Lung (tissue), 12 donors: ENCODE results near the gene SLC6A17. TPM values are rescaled to one million over a fixed set of nuclear protein-coding genes. Genes with fewer than 3 reads are reported as not detected.

Experiments
- ATAC-seq: fragments of 200-7000 bp; cut with Tn5 transposase; one replicate; pipeline ENCODE4 v1.9.1; 2020; ENCODE audit warnings: moderate number of reproducible peaks; ENCODE audit not compliant: insufficient read depth, low FRiP score
- DNase-seq, 3 donors: peaks; one replicate each; pipeline ENCODE4 v3.0.0-alpha.2; 2013 to 2017
- H3K27ac ChIP-seq, 2 donors: one replicate each; pipeline ENCODE4 v1.5.1; 2013; ENCODE audit warnings: mild to moderate bottlenecking in 2 of 2, moderate library complexity in 2 of 2, control low read depth in 1 of 2, inconsistent platforms in 1 of 2, low read depth in 1 of 2, low read length in 1 of 2
- H3K27me3 ChIP-seq, 3 donors: one replicate each; pipeline ENCODE4 v1.5.1; 2013; ENCODE audit warnings: low read length in 2 of 3; ENCODE audit not compliant: control insufficient read depth in 3 of 3, insufficient read depth in 3 of 3
- H3K36me3 ChIP-seq, 4 donors: one replicate each; pipeline ENCODE4 v1.5.1; 2013; ENCODE audit warnings: low read length in 4 of 4, mild to moderate bottlenecking in 1 of 4, moderate library complexity in 1 of 4; ENCODE audit not compliant: control insufficient read depth in 4 of 4, insufficient read depth in 4 of 4
- H3K4me1 ChIP-seq, 5 donors: one replicate each; pipeline ENCODE4 v1.5.1; 2013; ENCODE audit warnings: low read length in 5 of 5, mild to moderate bottlenecking in 2 of 5, moderate library complexity in 1 of 5; ENCODE audit not compliant: control insufficient read depth in 5 of 5, insufficient read depth in 5 of 5
- H3K4me3 ChIP-seq: one replicate; pipeline ENCODE4 v1.5.1; 2013; ENCODE audit warnings: mild to moderate bottlenecking, control low read depth, moderate library complexity
- H3K9ac ChIP-seq, 2 donors: one replicate each; pipeline ENCODE4 v1.5.1; 2013; ENCODE audit warnings: low read length in 2 of 2, control low read depth in 1 of 2; ENCODE audit not compliant: insufficient read depth in 1 of 2
- H3K9me3 ChIP-seq, 4 donors: one replicate each; pipeline ENCODE4 v1.5.1; 2013; ENCODE audit warnings: low read length in 3 of 4, mild to moderate bottlenecking in 1 of 4, moderate library complexity in 1 of 4; ENCODE audit not compliant: control insufficient read depth in 4 of 4, insufficient read depth in 3 of 4
- CTCF ChIP-seq: IDR thresholded peaks from 2 replicates; pipeline ENCODE4 v1.5.1; 2012; ENCODE audit warnings: mild to moderate bottlenecking; ENCODE audit errors: control extremely low read depth, extremely low read depth
- WGBS, 2 donors: extraction: QIAGEN DNeasy Blood & Tissue Kit; methylation state at CpG; one replicate each; pipeline ENCODE4 v1.1.7; 2013; 5-methylcytosine and 5-hydroxymethylcytosine counted together
- polyA plus RNA-seq, 2 donors: library from polyadenylated mRNA; stranded (reverse); fragments of 200-250 nt; gene quantifications; one replicate each; pipeline ENCODE4 v1.2.1, GENCODE V29; 2013
- total RNA-seq, 2 donors: library from RNA; depleted of rRNA in 1 of 2; stranded (reverse); fragments of >200 nt in 1 of 2; gene quantifications; one replicate each; pipeline ENCODE4 v1.2.1, GENCODE V29; 2014 to 2021
- donor health status: control.
- donor health status: control.
- donor health status: Bipolar disorder and iron deficiency.
- donor health status: healthy.
- donor health status: DM: yes; HTN: yes; CAD: no.

Gene SLC6A17
- total and polyA plus RNA-seq, 4 donors, result 0.02 to 0.09 (median 0.03) TPM

- Histone ChIP-seq H3K4me1 (peaks cover 0 to 6% (median 0%) of the 10 kb centered on the region in 5 donors), H3K27ac (no peak overlapping the region), H3K36me3 (no peaks in the 10 kb centered on the region), H3K27me3 (peaks cover 20 to 59% (median 28%) of the 10 kb centered on the region in 3 donors), H3K9me3 (peaks cover 0 to 16% (median 0%) of the 10 kb centered on the region in 4 donors), H3K4me3 (no peak overlapping the region), H3K9ac (no peak overlapping the region)
- 59 to 72% methylated on average over 8 of the region's 8 CpGs for WGBS, 2 donors
- no peak for TF ChIP-seq CTCF
- DNase-seq (no peak), ATAC-seq (no peak)
These were observed 2.0 kb downstream of the SLC6A17 start for GRCh38 chr1:110152133-110152785.

- Histone ChIP-seq H3K4me3 (no peak overlapping the region), H3K27me3 (peaks cover 20 to 48% (median 25%) of the 10 kb centered on the region in 3 donors), H3K36me3 (no peaks in the 10 kb centered on the region), H3K4me1 (peaks cover 0 to 6% (median 0%) of the 10 kb centered on the region in 5 donors), H3K9ac (no peak overlapping the region), H3K27ac (no peak overlapping the region), H3K9me3 (peaks cover 0 to 21% (median 0%) of the 10 kb centered on the region in 4 donors)
- no peak for DNase-seq
- no peak for TF ChIP-seq CTCF
- no peak for ATAC-seq
These were observed 3.2 kb downstream of the SLC6A17 start for GRCh38 chr1:110153407-110153950.

- no peak overlapping the region for H3K27ac ChIP-seq
- TF ChIP-seq CTCF, result no peak
- no peak overlapping the region for H3K9ac ChIP-seq
- peak; percentile 75 to 84 (median 83) for DNase-seq
- peaks cover 0 to 24% (median 0%) of the 10 kb centered on the region in 4 donors for H3K9me3 ChIP-seq
- 13 to 19% methylated on average over 7 of the region's 7 CpGs for WGBS, 2 donors
- no peak for ATAC-seq
- H3K27me3 ChIP-seq, result peaks cover 9 to 30% (median 11%) of the 10 kb centered on the region in 3 donors
- no peaks in the 10 kb centered on the region for H3K36me3 ChIP-seq
- peaks cover 0 to under 1% (median 0%) of the 10 kb centered on the region in 5 donors for H3K4me1 ChIP-seq
- H3K4me3 ChIP-seq, result no peak overlapping the region
These were observed 5.7 kb downstream of the SLC6A17 start for GRCh38 chr1:110155878-110156522.
